Panc1 (cell line): Measurements from ENCODE around the gene RBM45. TPM values are rescaled to one million over a fixed set of nuclear protein-coding genes. Genes with fewer than 3 reads are reported as not detected.

ENCODE experiments used
- ATAC-seq: fragments of 200-7000 bp; cut with Tn5 transposase; 2 replicates; pipeline ENCODE4 v1.9.1; 2020; ENCODE audit warnings: mild to moderate bottlenecking, moderate library complexity
- BruUV-seq: library from RNA; stranded (reverse); fragments of 400-500 nt; replicated peaks from 2 replicates; lab custom pipeline; 2021; lab: Mats Ljungman, UMichigan
- CTCF ChIA-PET: fragments of 300-600 bp; sonication (Branson Sonifier 250); formaldehyde crosslinking; loops from one replicate; lab custom pipeline; 2022; ENCODE audit warnings: antibody characterized with exemption; lab: Charles Lee
- POLR2A ChIA-PET: fragments of 300-600 bp; sonication (Branson Sonifier 250); formaldehyde crosslinking; loops from one replicate; lab custom pipeline; 2022; ENCODE audit warnings: antibody characterized with exemption; lab: Charles Lee
- DNase-seq: peaks from one replicate; pipeline ENCODE4 v3.0.0-alpha.2; 2010; ENCODE audit warnings: low read depth, low spot score
- H3K27ac ChIP-seq: 2 replicates; pipeline ENCODE4 v1.5.1; 2011; ENCODE audit warnings: mild to moderate bottlenecking, low read length, inconsistent platforms
- H3K27me3 ChIP-seq: fragments of 200-500 bp; sonication (Bioruptor generic); 2 replicates; pipeline ENCODE4 v1.6.0; 2014; ENCODE audit warnings: low read length, inconsistent platforms; ENCODE audit not compliant: control insufficient read depth, insufficient read depth
- H3K36me3 ChIP-seq: fragments of 200-500 bp; sonication (Bioruptor generic); 2 replicates; pipeline ENCODE4 v1.5.1; 2014; ENCODE audit warnings: inconsistent platforms, mild to moderate bottlenecking, low read length, moderate library complexity; ENCODE audit not compliant: control insufficient read depth, insufficient read depth
- H3K4me1 ChIP-seq: 2 replicates; pipeline ENCODE4 v1.5.1; 2011; ENCODE audit warnings: inconsistent platforms, mild to moderate bottlenecking, low read length, moderate library complexity; ENCODE audit not compliant: control insufficient read depth, insufficient read depth
- H3K4me3 ChIP-seq, 2 experiments: 2 replicates each; pipeline ENCODE4 v1.5.1; 2011 to 2012; ENCODE audit warnings: low read depth in 2 of 2, low read length in 2 of 2, mild to moderate bottlenecking in 2 of 2, inconsistent platforms in 1 of 2, moderate library complexity in 1 of 2
- H3K9me3 ChIP-seq: fragments of 200-500 bp; sonication (Bioruptor generic); 2 replicates; pipeline ENCODE4 v1.5.1; 2014; ENCODE audit warnings: low read depth, mild to moderate bottlenecking, inconsistent platforms, low read length, moderate library complexity; ENCODE audit not compliant: control insufficient read depth, insufficient read depth
- POLR2AphosphoS5 ChIP-seq: IDR thresholded peaks from 2 replicates; pipeline ENCODE4 v1.6.1; 2012; ENCODE audit warnings: mild to moderate bottlenecking, low read depth, low read length, moderate library complexity
- SIN3A ChIP-seq: IDR thresholded peaks from 2 replicates; pipeline ENCODE4 v1.6.1; 2012; ENCODE audit warnings: low read depth, mild to moderate bottlenecking, low read length, moderate library complexity, borderline replicate concordance; ENCODE audit not compliant: insufficient read depth
- TCF7L2 ChIP-seq: IDR thresholded peaks from 2 replicates; pipeline ENCODE4 v1.6.1; 2011; ENCODE audit warnings: mild to moderate bottlenecking, low read depth, low read length, inconsistent platforms
- in situ Hi-C: cut with HindIII; loops from 2 replicates; pipeline ENCODE4 v1.10.0; 2016; ENCODE audit warnings: low sequenced_read_pairs, low pct_unique_long_range_greater_than_20kb
- intact Hi-C: fragments of 100-400 bp; cut with micrococcal nuclease; formaldehyde crosslinking; loops from one replicate; pipeline ENCODE4 v1.10.0; 2022; ENCODE audit not compliant: unreplicated experiment
- total RNA-seq: library from RNA; stranded (reverse); gene quantifications from one replicate; pipeline ENCODE4 v1.2.1, GENCODE V29; 2021; ENCODE audit not compliant: unreplicated experiment
- TF ChIP-seq, protein P1 (sequence below): fragments of 450-650 bp; IDR thresholded peaks from 2 replicates; pipeline ENCODE4 v1.5.1; 2017; ENCODE audit warnings: mild to moderate bottlenecking
- TF ChIP-seq, protein P2 (sequence below), 2 experiments: IDR thresholded peaks; 2 replicates each; pipeline ENCODE4 v1.6.1; 2011 to 2012; ENCODE audit warnings: low read depth in 2 of 2, control low read depth in 1 of 2, low read length in 1 of 2, mild to moderate bottlenecking in 1 of 2, moderate library complexity in 1 of 2; ENCODE audit not compliant: insufficient read depth in 1 of 2

The RBM45 gene
- total RNA-seq, 1 experiment from 2014 or later, result 14.1 TPM

DNA sequence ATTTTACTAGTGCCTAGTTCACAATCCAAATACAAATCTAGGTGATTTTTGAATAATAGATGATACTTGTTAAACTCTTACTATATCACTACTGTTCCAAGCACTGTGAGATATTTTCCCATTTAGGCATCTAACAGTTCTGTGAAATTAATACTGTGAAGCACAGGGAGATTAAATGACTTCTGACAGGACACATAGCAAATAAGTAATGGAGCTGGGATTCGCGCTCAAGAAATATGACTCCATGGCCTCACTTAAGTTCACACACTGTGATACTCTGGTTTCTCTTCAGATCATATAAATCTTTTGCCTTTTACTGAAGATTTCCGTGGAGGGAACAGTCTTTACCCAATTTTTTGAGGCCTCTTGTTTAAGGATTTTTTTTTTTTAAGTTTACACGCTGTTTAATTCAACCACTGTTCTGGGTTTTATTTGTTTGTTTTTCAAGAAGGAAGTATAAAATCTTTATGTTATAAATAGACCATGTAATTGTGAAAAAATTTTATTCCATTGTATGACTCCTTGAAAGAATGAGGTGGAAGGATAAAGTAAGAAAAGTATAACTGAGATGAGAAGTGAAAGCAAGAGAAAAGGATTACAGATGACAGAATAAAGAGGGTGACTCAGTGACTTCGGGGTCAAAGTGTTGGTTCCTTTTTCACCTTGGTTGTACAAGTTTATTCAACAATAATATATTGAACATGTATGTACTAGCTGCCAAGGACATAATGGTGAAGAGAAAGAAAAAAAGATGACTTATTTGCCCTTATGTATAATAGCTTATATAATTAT, 30.2 kb downstream of the RBM45 start:
- ChIA-PET POLR2A (no interaction called here), CTCF (no interaction called here)
- Histone ChIP-seq H3K9me3 (no peaks in the 10 kb centered on the region), H3K36me3 (no peaks in the 10 kb centered on the region), H3K27ac (no peak overlapping the region), H3K4me3 (no peak overlapping the region), H3K27me3 (no peaks in the 10 kb centered on the region), H3K4me1 (no peaks in the 10 kb centered on the region)
- in situ Hi-C loops, result no loop called here
- DNase-seq (no peak), ATAC-seq (no peak)
- TF ChIP-seq, protein P1, sequence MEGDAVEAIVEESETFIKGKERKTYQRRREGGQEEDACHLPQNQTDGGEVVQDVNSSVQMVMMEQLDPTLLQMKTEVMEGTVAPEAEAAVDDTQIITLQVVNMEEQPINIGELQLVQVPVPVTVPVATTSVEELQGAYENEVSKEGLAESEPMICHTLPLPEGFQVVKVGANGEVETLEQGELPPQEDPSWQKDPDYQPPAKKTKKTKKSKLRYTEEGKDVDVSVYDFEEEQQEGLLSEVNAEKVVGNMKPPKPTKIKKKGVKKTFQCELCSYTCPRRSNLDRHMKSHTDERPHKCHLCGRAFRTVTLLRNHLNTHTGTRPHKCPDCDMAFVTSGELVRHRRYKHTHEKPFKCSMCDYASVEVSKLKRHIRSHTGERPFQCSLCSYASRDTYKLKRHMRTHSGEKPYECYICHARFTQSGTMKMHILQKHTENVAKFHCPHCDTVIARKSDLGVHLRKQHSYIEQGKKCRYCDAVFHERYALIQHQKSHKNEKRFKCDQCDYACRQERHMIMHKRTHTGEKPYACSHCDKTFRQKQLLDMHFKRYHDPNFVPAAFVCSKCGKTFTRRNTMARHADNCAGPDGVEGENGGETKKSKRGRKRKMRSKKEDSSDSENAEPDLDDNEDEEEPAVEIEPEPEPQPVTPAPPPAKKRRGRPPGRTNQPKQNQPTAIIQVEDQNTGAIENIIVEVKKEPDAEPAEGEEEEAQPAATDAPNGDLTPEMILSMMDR, result no peak
- no peak for TF ChIP-seq POLR2AphosphoS5
- no peak for TF ChIP-seq SIN3A
- TF ChIP-seq, protein P2, sequence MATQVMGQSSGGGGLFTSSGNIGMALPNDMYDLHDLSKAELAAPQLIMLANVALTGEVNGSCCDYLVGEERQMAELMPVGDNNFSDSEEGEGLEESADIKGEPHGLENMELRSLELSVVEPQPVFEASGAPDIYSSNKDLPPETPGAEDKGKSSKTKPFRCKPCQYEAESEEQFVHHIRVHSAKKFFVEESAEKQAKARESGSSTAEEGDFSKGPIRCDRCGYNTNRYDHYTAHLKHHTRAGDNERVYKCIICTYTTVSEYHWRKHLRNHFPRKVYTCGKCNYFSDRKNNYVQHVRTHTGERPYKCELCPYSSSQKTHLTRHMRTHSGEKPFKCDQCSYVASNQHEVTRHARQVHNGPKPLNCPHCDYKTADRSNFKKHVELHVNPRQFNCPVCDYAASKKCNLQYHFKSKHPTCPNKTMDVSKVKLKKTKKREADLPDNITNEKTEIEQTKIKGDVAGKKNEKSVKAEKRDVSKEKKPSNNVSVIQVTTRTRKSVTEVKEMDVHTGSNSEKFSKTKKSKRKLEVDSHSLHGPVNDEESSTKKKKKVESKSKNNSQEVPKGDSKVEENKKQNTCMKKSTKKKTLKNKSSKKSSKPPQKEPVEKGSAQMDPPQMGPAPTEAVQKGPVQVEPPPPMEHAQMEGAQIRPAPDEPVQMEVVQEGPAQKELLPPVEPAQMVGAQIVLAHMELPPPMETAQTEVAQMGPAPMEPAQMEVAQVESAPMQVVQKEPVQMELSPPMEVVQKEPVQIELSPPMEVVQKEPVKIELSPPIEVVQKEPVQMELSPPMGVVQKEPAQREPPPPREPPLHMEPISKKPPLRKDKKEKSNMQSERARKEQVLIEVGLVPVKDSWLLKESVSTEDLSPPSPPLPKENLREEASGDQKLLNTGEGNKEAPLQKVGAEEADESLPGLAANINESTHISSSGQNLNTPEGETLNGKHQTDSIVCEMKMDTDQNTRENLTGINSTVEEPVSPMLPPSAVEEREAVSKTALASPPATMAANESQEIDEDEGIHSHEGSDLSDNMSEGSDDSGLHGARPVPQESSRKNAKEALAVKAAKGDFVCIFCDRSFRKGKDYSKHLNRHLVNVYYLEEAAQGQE (IDR thresholded peaks at IDR 0.05; ENCODE audit: insufficient read depth in 1 of 2, low read depth in 2 of 2, low read length in 1 of 2), result no peak
- no peak for TF ChIP-seq TCF7L2
- intact Hi-C loops, result no loop called here
- BruUV-seq, result no TSS peak

DNA sequence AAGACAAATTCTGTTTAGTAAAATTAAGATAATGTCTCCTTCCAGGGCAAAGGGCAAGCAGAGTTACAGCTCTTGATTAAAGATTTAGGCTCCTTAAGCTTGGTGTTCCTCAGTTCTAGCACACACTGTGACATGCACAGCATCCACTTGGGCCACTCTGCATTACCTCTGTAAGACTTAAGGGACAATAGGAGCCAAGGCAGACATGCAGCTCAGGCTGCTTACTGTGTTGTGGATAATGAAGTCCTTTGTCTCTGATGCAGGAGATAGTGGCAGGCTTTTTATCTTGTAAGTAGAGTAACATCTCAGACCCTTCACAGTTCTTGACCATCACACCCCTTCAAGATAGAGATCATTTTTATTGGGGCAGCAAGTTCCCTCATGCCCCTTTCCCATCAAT, 31.2 kb downstream of the RBM45 start:
- Histone ChIP-seq H3K36me3 (no peaks in the 10 kb centered on the region), H3K4me1 (no peaks in the 10 kb centered on the region), H3K27me3 (no peaks in the 10 kb centered on the region), H3K9me3 (no peaks in the 10 kb centered on the region), H3K27ac (no peak overlapping the region), H3K4me3 (no peak overlapping the region)
- intact Hi-C loops, result no loop called here
- DNase-seq, result no peak
- CTCF ChIA-PET, result interaction anchor here (0.6 kb wide), 1 partner anchor 252 kb away, joined by 14 read pairs; no protein-coding TSS in a partner anchor
- TF ChIP-seq SIN3A (no peak), TCF7L2 (no peak), POLR2AphosphoS5 (no peak)
- POLR2A ChIA-PET, result no interaction called here
- in situ Hi-C loops, result no loop called here
- BruUV-seq, result no TSS peak
- no peak for ATAC-seq

DNA sequence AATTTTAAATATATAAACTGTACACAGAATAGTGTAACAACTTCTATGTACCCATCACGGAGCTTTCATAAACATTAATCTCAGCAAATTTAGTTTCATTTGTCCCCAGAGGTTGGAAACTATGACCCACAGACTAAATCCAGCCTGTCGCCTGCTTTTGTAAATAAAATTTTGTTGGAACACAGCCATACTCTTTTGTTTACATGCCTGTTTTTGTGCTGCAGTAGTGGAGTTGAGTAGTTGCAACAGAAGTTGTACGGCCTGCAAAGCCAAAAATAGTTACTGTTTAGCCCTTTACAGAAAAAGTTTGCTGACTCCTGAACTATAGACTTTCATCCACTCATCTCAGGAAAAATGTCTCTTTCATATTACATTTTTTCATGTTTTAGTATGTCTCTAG, 39.8 kb downstream of the RBM45 start:
- Histone ChIP-seq H3K27me3 (no peaks in the 10 kb centered on the region), H3K36me3 (no peaks in the 10 kb centered on the region), H3K4me3 (no peak overlapping the region), H3K4me1 (no peaks in the 10 kb centered on the region), H3K27ac (no peak overlapping the region), H3K9me3 (no peaks in the 10 kb centered on the region)
- intact Hi-C loops, result no loop called here
- BruUV-seq, result no TSS peak
- in situ Hi-C loops, result no loop called here
- no peak for ATAC-seq
- no peak for DNase-seq
- TF ChIP-seq TCF7L2 (no peak), POLR2AphosphoS5 (no peak), SIN3A (no peak)
- TF ChIP-seq, protein P2 (IDR thresholded peaks at IDR 0.05; ENCODE audit: insufficient read depth in 1 of 2, low read depth in 2 of 2, low read length in 1 of 2), result no peak
- TF ChIP-seq, protein P1, result no peak
- CTCF ChIA-PET, result no interaction called here
- POLR2A ChIA-PET, result interaction anchor here (0.7 kb wide), 1 partner anchor 268 kb away, joined by 3 read pairs; no protein-coding TSS in a partner anchor
